Measurements from ENCODE around the gene SLC44A3.
"Not testable (repeated sequence)": the region's sequence is repeated elsewhere in the genome, so short reads cannot be mapped to it uniquely, and the experiment has no call there.

Gene SLC44A3

DNA sequence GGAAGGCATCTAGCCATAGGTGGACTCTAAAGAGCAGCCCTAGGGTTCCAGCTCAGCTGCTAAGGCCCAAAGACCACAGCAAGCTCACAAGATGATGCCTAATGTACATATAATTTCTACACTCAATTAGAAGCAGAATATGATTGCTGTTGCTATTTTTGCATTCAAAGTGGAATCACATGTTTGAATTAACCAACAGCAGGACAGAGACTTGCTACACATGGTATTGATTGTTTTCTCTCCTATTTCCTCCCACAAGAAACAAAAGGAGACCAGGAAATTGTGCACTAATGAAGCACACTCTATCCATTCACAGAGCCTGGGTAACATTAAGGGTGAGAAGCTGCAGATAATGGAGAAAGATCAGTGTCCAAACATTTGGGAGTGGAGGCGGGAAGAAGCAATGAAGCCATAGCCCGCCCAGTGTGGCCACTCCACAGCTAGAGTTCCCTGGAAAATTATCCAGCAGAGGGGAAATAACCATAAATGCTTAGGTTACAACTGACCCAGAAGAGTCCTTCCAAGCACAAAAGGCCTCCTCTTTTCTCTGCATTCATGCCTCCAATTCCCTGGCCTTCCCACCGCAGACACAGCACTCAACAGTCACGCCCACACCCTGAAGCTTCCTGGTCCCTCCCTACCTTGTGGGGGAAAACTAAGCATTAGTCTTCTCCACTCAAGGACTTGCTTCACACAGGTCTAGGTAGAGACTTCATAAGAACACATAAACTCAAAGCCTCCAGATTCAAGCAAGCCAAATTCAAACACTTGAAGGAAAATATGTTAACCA lies 99.3 kb downstream of the SLC44A3 start:
- DNase-seq, result no peak

DNA sequence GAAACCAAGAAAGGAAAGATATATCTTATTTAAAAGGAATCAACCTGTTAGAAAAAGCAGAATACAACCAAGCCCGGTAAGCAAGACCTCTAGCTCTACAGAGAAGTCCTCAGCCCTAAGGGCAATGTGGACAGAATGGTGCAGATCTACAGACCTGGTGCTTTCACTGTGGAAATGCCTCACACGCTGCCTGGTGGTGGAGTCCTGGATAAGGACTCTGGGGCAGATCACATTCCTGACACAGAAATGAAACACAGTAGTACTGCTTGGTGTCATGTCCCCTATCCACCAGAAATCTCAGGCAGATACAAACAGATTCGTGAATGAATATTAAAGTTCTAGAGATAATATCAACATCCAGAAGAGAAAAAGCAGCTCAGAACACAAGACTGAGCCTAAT lies 99.9 kb downstream of the SLC44A3 start:
- DNase-seq, result no peak

DNA sequence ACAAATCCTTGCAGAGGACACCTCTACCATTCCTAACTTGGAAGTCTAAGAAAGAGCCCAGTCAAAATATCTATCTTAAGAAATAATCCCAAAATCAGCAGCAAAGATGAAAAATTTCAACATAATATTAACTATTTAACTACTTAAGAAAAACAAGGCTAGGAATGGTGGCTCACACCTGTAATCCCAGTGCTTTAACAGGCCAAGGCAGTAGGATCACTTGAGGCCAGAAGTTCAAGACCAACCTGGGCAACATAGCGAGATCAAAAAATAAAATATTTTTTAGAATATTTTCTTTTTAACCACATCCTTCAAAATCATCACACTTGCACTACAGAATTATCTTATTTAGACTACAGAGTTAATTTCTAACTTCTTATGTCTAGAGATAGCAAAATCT lies 101.8 kb downstream of the SLC44A3 start:
- DNase-seq, result no peak

DNA sequence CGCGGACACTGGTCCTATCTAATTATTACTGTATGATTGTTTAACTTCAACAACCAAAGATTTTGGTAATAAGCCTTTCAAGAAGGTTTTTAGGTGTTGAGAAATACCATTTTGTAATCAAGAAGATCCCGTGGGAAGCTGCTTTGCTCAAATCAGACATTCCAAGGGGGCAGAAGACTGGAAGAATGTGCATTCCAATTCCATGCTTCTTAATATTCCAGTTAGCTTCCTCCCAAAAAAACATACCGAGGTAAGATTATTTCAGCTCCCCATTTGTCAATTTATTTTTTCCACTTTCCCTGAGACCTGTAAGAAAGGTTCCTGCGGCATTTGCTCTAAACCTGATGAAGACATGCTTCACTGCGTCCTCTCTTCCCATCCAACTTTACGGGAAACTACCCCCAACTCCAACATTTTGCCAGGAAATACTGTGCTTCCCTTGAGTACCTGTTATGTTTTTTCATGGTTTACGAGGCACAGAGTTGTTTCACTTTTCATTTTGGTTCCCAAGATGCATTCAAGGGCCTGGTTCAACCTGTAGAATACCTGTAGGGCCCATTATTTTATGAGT lies 102.7 kb downstream of the SLC44A3 start:
- no peak for DNase-seq

DNA sequence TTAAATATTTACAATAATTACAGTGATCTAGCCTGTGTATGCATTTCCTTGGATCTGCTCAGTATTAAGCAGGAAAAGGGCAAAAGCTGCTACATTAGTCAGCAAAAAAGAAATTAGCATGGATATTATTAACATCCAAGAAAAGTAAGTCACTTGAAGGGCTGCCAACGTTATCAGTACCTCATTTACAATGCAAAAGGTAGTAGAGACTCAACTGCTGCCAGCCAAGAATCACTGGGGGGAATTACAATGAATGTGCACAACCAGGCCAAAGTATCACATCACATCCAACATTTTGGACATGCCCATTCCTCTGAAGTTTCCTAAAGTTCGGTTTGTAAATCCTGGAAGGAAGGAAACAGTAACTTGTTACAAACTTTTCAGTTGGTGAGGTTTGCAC lies 104.8 kb downstream of the SLC44A3 start:
- peak; percentile 64 for DNase-seq

- peak; percentile 81 for DNase-seq
Observed at GRCh38 chr1:94925561-94926125, 105.5 kb downstream of the SLC44A3 start.

DNA sequence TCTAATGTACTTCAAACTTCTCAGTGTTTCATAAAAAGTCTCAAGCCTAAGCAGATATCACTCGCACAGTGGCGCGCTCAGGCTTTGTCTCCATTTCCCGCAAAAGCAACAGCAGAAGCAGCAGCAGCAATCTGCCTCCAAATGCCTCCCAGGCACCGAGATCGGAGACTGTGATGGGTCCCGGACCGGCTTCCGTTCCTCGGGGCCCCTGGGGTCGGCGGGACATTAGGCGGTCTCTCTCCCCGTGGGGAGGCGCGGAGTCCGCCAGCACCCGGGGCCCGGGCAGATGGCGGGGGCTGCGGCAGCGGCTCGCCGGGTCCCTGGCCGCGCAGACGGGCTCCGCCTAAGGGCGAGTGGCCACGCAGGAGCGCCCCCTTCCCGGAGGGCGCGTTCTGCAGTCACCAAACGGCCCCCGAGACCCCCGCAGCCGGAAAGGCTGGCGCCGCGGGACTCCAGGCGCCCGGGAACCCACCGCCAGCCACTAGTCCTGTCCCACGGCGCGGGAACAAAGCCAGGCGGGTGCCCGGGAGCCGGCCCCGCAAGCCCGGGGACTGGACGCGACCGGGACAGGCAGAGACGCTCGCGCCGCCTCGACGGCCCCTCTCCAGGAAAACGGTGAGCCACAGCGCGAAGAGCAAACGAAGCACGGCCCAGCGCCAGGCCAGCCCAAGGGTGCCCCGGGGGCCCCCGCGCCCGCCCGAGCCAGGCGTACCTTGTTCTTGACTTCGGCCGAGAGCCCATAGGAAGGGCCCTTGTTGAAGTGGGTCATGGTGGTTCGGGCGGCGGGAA lies 106.2 kb downstream of the SLC44A3 start:
- peak; percentile 38 for DNase-seq

DNA sequence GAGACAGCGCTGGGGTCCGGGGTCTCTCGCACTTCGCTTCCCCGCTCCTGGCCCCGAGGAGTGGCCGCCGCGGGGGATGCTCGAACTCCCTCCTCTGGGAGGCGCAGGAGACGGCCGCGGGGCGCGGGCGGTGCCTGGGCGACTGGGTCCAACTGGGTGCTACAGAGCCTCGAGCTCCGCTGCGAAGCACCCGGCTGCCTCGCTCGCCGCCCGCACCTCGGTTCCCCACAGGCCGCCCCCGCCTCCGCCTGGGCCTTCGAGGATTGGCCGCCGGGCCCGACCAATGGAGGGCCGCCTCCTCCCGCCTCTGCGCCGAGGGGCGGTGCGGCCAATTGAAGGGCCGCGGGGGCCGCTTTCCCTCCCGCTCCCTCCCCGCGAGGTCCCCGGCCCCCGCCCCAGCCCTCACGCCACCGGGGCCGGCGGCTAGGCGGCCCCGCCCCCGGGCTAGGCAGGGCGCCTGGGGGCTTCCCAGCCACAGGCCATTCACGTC lies 106.8 kb downstream of the SLC44A3 start, which contains the start of gene CNN3:
Gene CNN3 (minus strand): TSS at position 196 of the 490 bp plus-strand sequence. CDS start 216 bp downstream, outside the sequence.
- peak; percentile 88 for DNase-seq

- peak; percentile 70 for DNase-seq
Observed at GRCh38 chr1:94927405-94928175, 107.4 kb downstream of the SLC44A3 start.

GRCh38 chr1:94928293-94928939 lies 108.3 kb downstream of the SLC44A3 start:
- DNase-seq, result no peak

DNA sequence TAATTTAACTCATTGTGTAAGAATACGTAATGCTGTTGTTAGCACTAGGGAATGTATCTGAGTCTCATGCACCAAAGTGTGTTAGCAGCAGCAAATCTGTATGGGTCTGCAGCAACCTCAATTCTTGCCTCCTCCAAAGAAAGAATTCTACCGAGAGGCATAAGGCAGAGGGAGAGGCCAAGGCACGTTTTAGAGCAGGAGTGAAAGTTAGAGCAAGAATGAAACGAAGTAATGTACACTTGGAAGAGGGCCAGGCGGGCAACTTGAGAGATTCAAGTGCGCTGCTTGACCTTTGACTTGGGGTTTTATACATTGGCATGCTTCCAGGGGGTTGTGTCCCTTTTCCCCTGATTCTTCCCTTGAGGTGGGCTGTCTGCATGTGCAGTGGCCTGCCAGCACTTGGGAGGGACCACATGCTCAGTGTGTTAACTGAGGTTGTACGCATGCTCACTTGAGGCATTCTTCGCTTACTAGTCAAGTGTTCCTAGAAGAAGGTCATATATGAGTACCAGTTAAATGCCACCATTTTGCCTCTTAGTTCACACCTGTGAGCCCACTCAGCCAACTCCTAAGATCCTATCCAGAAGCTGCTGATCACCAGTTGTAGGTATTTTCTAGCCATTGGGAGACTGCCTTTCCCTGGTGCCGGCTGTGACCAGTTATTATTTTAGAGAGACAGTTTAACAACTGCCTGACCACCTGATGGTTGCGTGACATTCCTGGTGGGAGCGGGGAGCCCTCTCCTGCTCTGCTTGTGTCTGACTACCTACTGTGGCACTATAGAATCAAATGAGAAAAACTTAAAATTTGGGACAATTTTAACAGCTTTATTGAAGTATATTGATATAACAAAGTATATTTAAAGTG lies 109.4 kb downstream of the SLC44A3 start:
- no peak for DNase-seq

- DNase-seq, result no peak
Observed at GRCh38 chr1:94931254-94931841, 111.2 kb downstream of the SLC44A3 start.

- DNase-seq, result no peak
Observed at GRCh38 chr1:94934551-94934950, 114.4 kb downstream of the SLC44A3 start.

GRCh38 chr1:94935034-94935433 lies 114.9 kb downstream of the SLC44A3 start:
- no peak for DNase-seq

- no peak for DNase-seq
Observed at GRCh38 chr1:94935476-94935875, 115.3 kb downstream of the SLC44A3 start.

- no peak for DNase-seq
Observed at GRCh38 chr1:94936861-94937620, 116.9 kb downstream of the SLC44A3 start.

GRCh38 chr1:94937820-94938219 lies 117.7 kb downstream of the SLC44A3 start:
- no peak for DNase-seq

DNA sequence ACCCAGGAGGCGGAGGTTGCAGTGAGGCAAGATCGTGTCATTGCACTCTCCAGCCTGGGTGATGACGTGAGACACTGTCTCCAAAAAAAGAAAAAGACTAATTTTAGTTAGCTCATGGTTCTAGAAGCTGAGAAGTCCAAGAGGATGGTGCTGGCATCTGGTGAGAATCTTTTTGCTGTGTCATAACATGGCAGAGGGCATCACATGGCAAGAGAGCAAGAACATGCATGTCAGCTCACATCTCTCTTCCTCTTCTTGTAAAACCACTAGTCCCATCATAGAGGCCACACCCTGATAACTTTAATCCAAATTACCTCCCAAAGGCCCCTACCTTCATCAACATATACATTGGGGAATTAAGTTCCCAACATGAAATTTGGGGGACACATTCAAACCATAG lies 120.6 kb downstream of the SLC44A3 start:
- DNase-seq, result no peak

DNA sequence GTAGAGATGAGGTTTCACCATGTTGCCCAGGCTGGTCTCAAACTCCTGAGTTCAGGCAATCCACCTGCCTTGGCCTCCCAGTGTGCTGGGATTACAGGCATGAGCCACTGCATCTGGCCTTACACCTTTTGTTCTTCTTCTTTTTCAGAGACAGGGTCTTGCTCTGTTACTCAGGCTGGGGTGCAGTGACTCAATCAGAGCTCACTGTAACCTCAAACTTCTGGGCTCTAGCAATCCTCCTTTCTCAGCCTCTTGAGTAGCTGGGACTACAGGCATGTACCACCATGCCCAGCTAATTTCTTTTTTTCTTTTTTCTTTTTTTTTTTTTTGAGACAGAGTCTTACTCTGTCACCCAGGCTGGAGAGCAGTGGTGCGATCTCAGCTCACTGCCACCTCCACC lies 121.3 kb downstream of the SLC44A3 start:
- not testable (repeated sequence) for DNase-seq

Data from NCI-H526 treated with DMSO at 0.1 percent for 48 hours (cell line).